K562 (cell line): ENCODE results near the gene HTRA3. TPM values are rescaled to one million over a fixed set of nuclear protein-coding genes. Genes with fewer than 3 reads are reported as not detected.

ENCODE experiments used
- CC2D1A ChIP-seq: fragments of 450-650 bp; IDR thresholded peaks from 2 replicates; pipeline ENCODE4 v1.6.1; 2017; ENCODE audit warnings: mild to moderate bottlenecking
- CTBP1 ChIP-seq: fragments of 450-650 bp; IDR thresholded peaks from 2 replicates; pipeline ENCODE4 v1.6.1; 2016; ENCODE audit warnings: borderline replicate concordance
- CXXC5 ChIP-seq: fragments of 250-450 bp; sonication (Bioruptor Pico); IDR thresholded peaks from 2 replicates; pipeline ENCODE4 v1.8.0; 2022; ENCODE audit warnings: inconsistent platforms, mild to moderate bottlenecking, moderate library complexity
- GTF3C2 ChIP-seq: IDR thresholded peaks from 3 replicates; pipeline ENCODE4 v1.6.1; 2011; ENCODE audit warnings: borderline replicate concordance, mild to moderate bottlenecking, moderate library complexity; ENCODE audit not compliant: insufficient read length; ENCODE audit errors: extremely low read depth
- JUN ChIP-seq, 2 experiments: sonication (generic) in 1 of 2; formaldehyde crosslinking in 1 of 2; IDR thresholded peaks; 2 replicates each; pipeline versions ENCODE4 v1.6.1 to v1.8.0; 2012 to 2022; ENCODE audit warnings: borderline replicate concordance in 2 of 2, mild to moderate bottlenecking in 2 of 2, improper control_type of control experiment in 1 of 2, low read depth in 1 of 2, low read length in 1 of 2, missing genetic modification reagents in 1 of 2
- KDM1A ChIP-seq, 2 experiments: fragments of 450-650 bp; IDR thresholded peaks; 2 replicates each; pipeline ENCODE4 v1.6.1; 2016; ENCODE audit warnings: mild to moderate bottlenecking in 2 of 2
- LARP7 ChIP-seq: fragments of 450-650 bp; IDR thresholded peaks from 2 replicates; pipeline ENCODE4 v1.6.1; 2016
- MBD1 ChIP-seq: fragments of 250-450 bp; sonication (Bioruptor Pico); IDR thresholded peaks from 2 replicates; pipeline ENCODE4 v1.8.0; 2022; ENCODE audit warnings: inconsistent platforms
- MCM7 ChIP-seq, 2 experiments: fragments of 450-650 bp; IDR thresholded peaks; 2 replicates each; pipeline ENCODE4 v1.6.1; 2016 to 2018
- MED1 ChIP-seq: sonication (generic); formaldehyde crosslinking; IDR thresholded peaks from 2 replicates; pipeline ENCODE4 v1.8.1; 2023; ENCODE audit warnings: missing genetic modification reagents, borderline replicate concordance
- MITF ChIP-seq: IDR thresholded peaks from 2 replicates; pipeline ENCODE4 v1.6.1; 2014; ENCODE audit warnings: antibody characterized with exemption
- MLLT1 ChIP-seq, 2 experiments: fragments of 450-650 bp; IDR thresholded peaks; 2 replicates each; pipeline ENCODE4 v1.6.1; 2016
- NCOR1 ChIP-seq: fragments of 450-650 bp; IDR thresholded peaks from 2 replicates; pipeline ENCODE4 v1.6.1; 2016; ENCODE audit warnings: mild to moderate bottlenecking, moderate library complexity
- RHOXF2B ChIP-seq: fragments of 250-450 bp; sonication (Bioruptor Pico); conservative IDR thresholded peaks from 2 replicates; pipeline ENCODE4 v1.5.1; 2021
- SIX5 ChIP-seq, 2 experiments: IDR thresholded peaks; 2 replicates each; pipeline ENCODE4 v1.6.1; 2011; ENCODE audit warnings: low read length in 2 of 2, borderline replicate concordance in 1 of 2, low read depth in 1 of 2, mild to moderate bottlenecking in 1 of 2, moderate library complexity in 1 of 2; ENCODE audit not compliant: insufficient read depth in 1 of 2
- ZBTB5 ChIP-seq: fragments of 450-650 bp; IDR thresholded peaks from 2 replicates; pipeline ENCODE4 v1.6.1; 2017; ENCODE audit warnings: antibody characterized with exemption
- ZNF512 ChIP-seq: IDR thresholded peaks from 2 replicates; pipeline ENCODE4 v1.6.1; 2016; ENCODE audit warnings: missing genetic modification characterization, missing compliant biosample characterization
- polyA plus RNA-seq, 8 experiments: library from polyadenylated mRNA; depleted of rRNA in 4 of 8; stranded (reverse) in 5 of 8; unstranded in 3 of 8; fragments of >200 nt; fragmentation: Nextera tagmentation in 2 of 8; fragmentation: Illumina TruSeq in 1 of 8; extraction: Ambion mirVana in 2 of 8; extraction: Trizol in 1 of 8; gene quantifications; 2 replicates each; pipeline versions ENCODE4 v1.2.1 to v1.2.3, GENCODE V29; 2011 to 2014; ENCODE audit warnings: inconsistent platforms in 1 of 8, missing spikeins in 1 of 8
- total RNA-seq, 7 experiments: library from RNA; depleted of rRNA in 6 of 7; stranded (reverse); fragments of >200 nt in 6 of 7; fragmentation: Illumina TruSeq in 2 of 7; extraction: Trizol in 2 of 7; gene quantifications; 2 replicates each; pipeline versions ENCODE4 v1.2.1 to v1.2.3, GENCODE V29; 2011 to 2021; ENCODE audit warnings: low replicate concordance in 1 of 7

HTRA3 gene
- total and polyA plus RNA-seq, 9 of the 15 experiments (the other 6 are each of a cell fraction or from before 2014, with no cell fraction given), result 0.04 TPM; not detected in 8

GRCh38 chr4:8321220-8321619 is 51.7 kb downstream of the HTRA3 start (continued):
- TF ChIP-seq MBD1 (CRISPR knock-in tag) (no peak), MCM7 (IDR thresholded peaks at IDR 0.05) (no peak), JUN (IDR thresholded peaks at IDR 0.05; ENCODE audit: borderline replicate concordance, low read depth, low read length) (no peak), JUN (CRISPR knock-in tag; IDR thresholded peaks at IDR 0.05; ENCODE audit: borderline replicate concordance) (no peak), RHOXF2B (no peak), LARP7 (peak; percentile 64; the same call in 1 of the 2 replicates), GTF3C2 (no peak), ZNF512 (tag) (no peak), ZBTB5 (0 out of 2 replicates have a peak, but pooled peaks have one; percentile 30), MED1 (CRISPR knock-in tag) (no peak), MITF (no peak), NCOR1 (no peak), CXXC5 (no peak), CC2D1A (no peak), CTBP1 (peak; percentile 51; the same call in 1 of the 2 replicates), MLLT1 (IDR thresholded peaks at IDR 0.05) (peak; percentile 19 to 48; a peak in 2 of 4 replicates), SIX5 (IDR thresholded peaks at IDR 0.05; ENCODE audit: borderline replicate concordance in 1 of 2, insufficient read depth in 1 of 2, low read depth in 1 of 2, low read length in 2 of 2) (no peak), KDM1A (IDR thresholded peaks at IDR 0.05) (peak; percentile 21 to 45; a peak in 3 of 4 replicates)
